Osteocyte (in vitro differentiated cells): ENCODE measurements around the gene RAD51B. TPM values are rescaled to one million over a fixed set of nuclear protein-coding genes. Genes with fewer than 3 reads are reported as not detected.

Experiments used
- DNase-seq: peaks from one replicate; pipeline ENCODE4 v3.0.0; 2021; ENCODE audit warnings: mixed read lengths; ENCODE audit not compliant: unreplicated experiment; ENCODE audit errors: extremely low spot score
- H3K27ac Mint-ChIP-seq: one replicate; pipeline ENCODE4 v1.8.0; 2021; ENCODE audit warnings: mild to moderate bottlenecking, mixed read lengths; ENCODE audit not compliant: unreplicated experiment
- H3K27me3 Mint-ChIP-seq: one replicate; pipeline ENCODE4 v1.8.0; 2021; ENCODE audit warnings: mixed read lengths; ENCODE audit not compliant: unreplicated experiment
- H3K36me3 Mint-ChIP-seq: one replicate; pipeline ENCODE4 v1.8.0; 2021; ENCODE audit warnings: mixed read lengths; ENCODE audit not compliant: unreplicated experiment
- H3K4me1 Mint-ChIP-seq: one replicate; pipeline ENCODE4 v1.8.0; 2021; ENCODE audit warnings: mixed read lengths; ENCODE audit not compliant: unreplicated experiment
- H3K4me3 Mint-ChIP-seq: one replicate; pipeline ENCODE4 v1.8.0; 2021; ENCODE audit warnings: mild to moderate bottlenecking, moderate library complexity, mixed read lengths; ENCODE audit not compliant: unreplicated experiment
- H3K9me3 Mint-ChIP-seq: one replicate; pipeline ENCODE4 v1.8.0; 2021; ENCODE audit warnings: mixed read lengths; ENCODE audit not compliant: unreplicated experiment
- total RNA-seq: library from RNA; stranded (reverse); gene quantifications from 2 replicates; pipeline ENCODE4 v1.2.1, GENCODE V29; 2021
- TF ChIP-seq, protein P1 (sequence below): fragments of 200-600 bp; sonication (generic); IDR thresholded peaks from 2 replicates; pipeline ENCODE4 v1.5.0; 2021; ENCODE audit warnings: antibody characterized with exemption, mild to moderate bottlenecking, moderate library complexity

RAD51B gene
- total RNA-seq, 1 donor from 2014 or later, result 12.7 TPM

DNA sequence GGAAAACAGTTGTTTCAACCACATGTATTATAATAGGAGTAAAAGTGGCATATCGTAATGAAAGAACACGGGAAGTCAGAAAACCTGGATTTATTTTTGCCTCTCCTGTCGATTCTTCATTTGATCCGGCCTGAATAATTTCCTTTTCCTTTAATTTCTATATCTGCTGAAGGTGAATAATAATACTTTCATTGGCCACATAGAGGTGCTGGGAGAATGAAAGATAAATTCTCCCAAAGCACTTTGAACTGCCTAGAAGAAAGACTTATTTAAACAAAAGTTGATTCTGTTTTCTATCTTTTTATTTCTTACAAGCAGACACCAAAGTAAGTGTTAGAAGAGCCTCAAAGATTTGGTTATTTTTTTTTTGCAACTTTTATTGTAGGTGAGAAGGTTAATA is 339.1 kb downstream of the RAD51B start:
- peak overlapping the region; percentile 93 for H3K27ac Mint-ChIP-seq
- peaks cover 12% of the 10 kb centered on the region for H3K9me3 Mint-ChIP-seq
- TF ChIP-seq, protein P1, sequence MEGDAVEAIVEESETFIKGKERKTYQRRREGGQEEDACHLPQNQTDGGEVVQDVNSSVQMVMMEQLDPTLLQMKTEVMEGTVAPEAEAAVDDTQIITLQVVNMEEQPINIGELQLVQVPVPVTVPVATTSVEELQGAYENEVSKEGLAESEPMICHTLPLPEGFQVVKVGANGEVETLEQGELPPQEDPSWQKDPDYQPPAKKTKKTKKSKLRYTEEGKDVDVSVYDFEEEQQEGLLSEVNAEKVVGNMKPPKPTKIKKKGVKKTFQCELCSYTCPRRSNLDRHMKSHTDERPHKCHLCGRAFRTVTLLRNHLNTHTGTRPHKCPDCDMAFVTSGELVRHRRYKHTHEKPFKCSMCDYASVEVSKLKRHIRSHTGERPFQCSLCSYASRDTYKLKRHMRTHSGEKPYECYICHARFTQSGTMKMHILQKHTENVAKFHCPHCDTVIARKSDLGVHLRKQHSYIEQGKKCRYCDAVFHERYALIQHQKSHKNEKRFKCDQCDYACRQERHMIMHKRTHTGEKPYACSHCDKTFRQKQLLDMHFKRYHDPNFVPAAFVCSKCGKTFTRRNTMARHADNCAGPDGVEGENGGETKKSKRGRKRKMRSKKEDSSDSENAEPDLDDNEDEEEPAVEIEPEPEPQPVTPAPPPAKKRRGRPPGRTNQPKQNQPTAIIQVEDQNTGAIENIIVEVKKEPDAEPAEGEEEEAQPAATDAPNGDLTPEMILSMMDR, result peak; percentile 12
- H3K36me3 Mint-ChIP-seq, result peaks cover 8% of the 10 kb centered on the region
- no peaks in the 10 kb centered on the region for H3K27me3 Mint-ChIP-seq
- DNase-seq, result no peak
- H3K4me3 Mint-ChIP-seq, result no peak overlapping the region
- peaks cover 34% of the 10 kb centered on the region for H3K4me1 Mint-ChIP-seq

- Mint-ChIP-seq H3K4me1 (peaks cover 40% of the 10 kb centered on the region), H3K9me3 (no peaks in the 10 kb centered on the region), H3K36me3 (peaks cover 2% of the 10 kb centered on the region), H3K4me3 (no peak overlapping the region), H3K27ac (no peak overlapping the region), H3K27me3 (no peaks in the 10 kb centered on the region)
- TF ChIP-seq, protein P1, result no peak
- no peak for DNase-seq
Measured at GRCh38 chr14:68159701-68160633, 340.4 kb downstream of the RAD51B start.

DNA sequence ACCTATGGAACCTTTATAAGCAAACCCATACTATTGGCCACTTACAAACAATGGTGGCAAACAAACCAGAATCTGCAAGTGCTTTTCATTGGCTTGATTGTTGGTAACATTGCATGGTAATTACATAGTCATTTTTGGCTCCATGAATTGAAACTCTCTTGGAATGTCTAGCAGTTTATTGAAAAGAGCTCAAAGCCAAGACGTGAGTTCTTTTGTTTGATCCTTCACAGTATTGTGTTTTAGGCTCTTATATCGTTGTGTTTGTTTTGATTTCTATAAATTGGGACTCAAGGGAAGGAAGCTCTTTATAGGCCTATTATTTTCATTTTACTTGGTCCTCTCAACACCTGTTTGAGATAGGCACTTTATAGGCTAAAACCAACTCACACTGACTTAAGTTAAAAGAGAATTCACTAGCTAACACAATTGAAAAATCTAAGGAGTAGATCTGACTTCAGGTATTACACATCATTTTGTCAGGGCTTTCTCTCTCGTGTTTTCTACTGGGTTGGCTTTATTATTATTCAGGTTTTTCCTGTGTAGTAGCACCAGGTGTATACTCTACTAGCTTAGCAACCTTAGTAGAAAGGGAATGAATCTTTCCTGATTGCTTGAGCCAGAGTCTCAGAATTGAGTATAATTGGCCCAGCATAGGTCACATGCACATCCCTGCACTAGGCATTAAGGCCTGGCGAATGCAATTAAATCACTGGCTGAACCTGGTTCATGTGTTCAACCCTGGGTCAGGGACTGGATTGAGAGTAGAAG is 341.4 kb downstream of the RAD51B start:
- Mint-ChIP-seq H3K36me3 (peaks cover 2% of the 10 kb centered on the region), H3K4me3 (no peak overlapping the region), H3K27ac (no peak overlapping the region), H3K27me3 (no peaks in the 10 kb centered on the region), H3K4me1 (peaks cover 43% of the 10 kb centered on the region), H3K9me3 (no peaks in the 10 kb centered on the region)
- TF ChIP-seq, protein P1, result no peak
- no peak for DNase-seq

GRCh38 chr14:68162887-68163286 is 343.3 kb downstream of the RAD51B start:
- no peaks in the 10 kb centered on the region for H3K27me3 Mint-ChIP-seq
- H3K9me3 Mint-ChIP-seq, result no peaks in the 10 kb centered on the region
- DNase-seq, result no peak
- H3K4me3 Mint-ChIP-seq, result no peak overlapping the region
- H3K36me3 Mint-ChIP-seq, result peaks cover 2% of the 10 kb centered on the region
- peaks cover 32% of the 10 kb centered on the region for H3K4me1 Mint-ChIP-seq
- H3K27ac Mint-ChIP-seq, result no peak overlapping the region
- TF ChIP-seq, protein P1, result no peak

- TF ChIP-seq, protein P1, result no peak
- peaks cover under 1% of the 10 kb centered on the region for H3K36me3 Mint-ChIP-seq
- no peak for DNase-seq
- no peak overlapping the region for H3K4me3 Mint-ChIP-seq
- peak overlapping the region; percentile 4 for H3K27ac Mint-ChIP-seq
- H3K27me3 Mint-ChIP-seq, result no peaks in the 10 kb centered on the region
- H3K4me1 Mint-ChIP-seq, result peaks cover 27% of the 10 kb centered on the region
- no peaks in the 10 kb centered on the region for H3K9me3 Mint-ChIP-seq
Measured at GRCh38 chr14:68164711-68165113, 345.1 kb downstream of the RAD51B start.
